Activated CD4-positive, alpha-beta T cell treated with anti-CD3 and anti-CD28 coated beads for 48 hours (primary cell): ENCODE measurements around the gene SUSD6.
"Not testable (repeated sequence)": the region's sequence is repeated elsewhere in the genome, so short reads cannot be mapped to it uniquely, and the experiment has no call there.

Source experiments
- DNase-seq: peaks from one replicate; pipeline ENCODE4 v3.0.0-alpha.2; 2020

The SUSD6 gene

GRCh38 chr14:69718614-69719013 is 107.2 kb downstream of the SUSD6 start:
- not testable (repeated sequence) for DNase-seq

GRCh38 chr14:69719501-69719951 is 108.1 kb downstream of the SUSD6 start:
- no peak for DNase-seq

- DNase-seq, result no peak
Observed at GRCh38 chr14:69720912-69721311, 109.5 kb downstream of the SUSD6 start.

GRCh38 chr14:69726761-69727511 is 115.5 kb downstream of the SUSD6 start:
- peak; percentile 88 for DNase-seq

- DNase-seq, result no peak
Observed at GRCh38 chr14:69727860-69728259, 116.5 kb downstream of the SUSD6 start.

GRCh38 chr14:69731919-69732598 is 120.7 kb downstream of the SUSD6 start:
- not testable (repeated sequence) for DNase-seq

GRCh38 chr14:69736405-69736804 is 125.0 kb downstream of the SUSD6 start:
- DNase-seq, result not testable (repeated sequence)

- DNase-seq, result no peak
Observed at GRCh38 chr14:69741055-69741454, 129.7 kb downstream of the SUSD6 start.

- DNase-seq, result no peak
Observed at GRCh38 chr14:69749956-69750355, 138.6 kb downstream of the SUSD6 start.

- DNase-seq, result no peak
Observed at GRCh38 chr14:69750495-69750894, 139.1 kb downstream of the SUSD6 start.

- DNase-seq, result no peak
Observed at GRCh38 chr14:69752773-69753172, 141.4 kb downstream of the SUSD6 start.

- no peak for DNase-seq
Observed at GRCh38 chr14:69753860-69754259, 142.5 kb downstream of the SUSD6 start.

- no peak for DNase-seq
Observed at GRCh38 chr14:69754487-69754886, 143.1 kb downstream of the SUSD6 start.

GRCh38 chr14:69755296-69755695 is 143.9 kb downstream of the SUSD6 start:
- no peak for DNase-seq

GRCh38 chr14:69755784-69756183 is 144.4 kb downstream of the SUSD6 start:
- no peak for DNase-seq

- no peak for DNase-seq
Observed at GRCh38 chr14:69756298-69756697, 144.9 kb downstream of the SUSD6 start.

GRCh38 chr14:69760810-69761209 is 149.4 kb downstream of the SUSD6 start:
- no peak for DNase-seq

GRCh38 chr14:69763761-69764510 is 152.5 kb downstream of the SUSD6 start:
- DNase-seq, result peak; percentile 62
